ENCODE results near the gene COL11A1. TPM values are rescaled to one million over a fixed set of nuclear protein-coding genes. Genes with fewer than 3 reads are reported as not detected.

COL11A1 gene
- total and polyA plus RNA-seq, 2 of the 13 experiments (the other 11 are each of a cell fraction or from before 2014, with no cell fraction given): not detected

DNA sequence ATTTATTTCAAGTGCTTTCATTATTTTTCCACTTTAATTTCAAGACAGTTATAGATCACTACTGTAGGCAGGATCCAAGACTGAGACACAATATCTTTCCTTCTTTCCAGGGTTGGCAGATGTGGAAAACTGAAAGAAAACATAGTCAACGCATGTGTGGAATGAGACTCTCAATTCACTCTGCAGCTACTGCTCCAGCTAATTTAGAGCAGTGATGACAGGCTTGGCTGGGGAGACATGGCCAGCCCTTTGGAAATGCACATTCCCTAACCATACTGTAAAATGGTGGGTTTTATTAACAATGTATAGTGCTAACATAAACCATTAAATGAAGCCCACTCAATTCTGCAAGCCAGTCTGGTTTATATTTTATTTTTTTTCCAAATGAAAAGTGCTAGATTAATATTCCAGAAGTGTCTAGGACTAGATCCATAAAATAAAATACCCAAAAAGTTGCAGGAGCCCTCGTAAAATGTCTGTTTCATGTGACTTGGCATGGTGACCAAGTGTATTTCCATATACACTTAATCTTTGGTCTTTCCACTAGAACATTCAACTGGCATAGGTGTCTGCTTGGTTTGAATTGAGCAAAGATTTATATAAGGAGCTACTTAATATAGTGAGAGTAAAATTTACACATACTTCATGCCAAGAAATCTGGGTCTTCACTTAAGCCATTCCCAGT lies 32.9 kb downstream of the COL11A1 start:
- Histone ChIP-seq H3K36me3 (replicated peaks in 1 of 2; ENCODE audit: control insufficient read depth in 1 of 2, insufficient read depth in 2 of 2, low read length in 2 of 2) (no peaks in the 10 kb centered on the region), H3K27me3 (ENCODE audit: control insufficient read depth in 1 of 2, insufficient read depth in 2 of 2, low read length in 2 of 2) (no peaks in the 10 kb centered on the region), H3K9ac (ENCODE audit: insufficient read depth, low read depth, low read length) (no peak overlapping the region), H3K4me2 (ENCODE audit: low read depth, low read length) (no peak overlapping the region), H3K79me2 (ENCODE audit: insufficient read depth, low read length) (no peaks in the 10 kb centered on the region), H3K4me3 (replicated peaks in 1 of 3; ENCODE audit: insufficient read depth in 1 of 3, low read depth in 2 of 3, low read length in 3 of 3) (no peak overlapping the region), H3K4me1 (ENCODE audit: insufficient read depth, low read length) (no peaks in the 10 kb centered on the region), H3K27ac (ENCODE audit: extremely low read length, insufficient read depth, low read length) (no peak overlapping the region), H2AFZ (ENCODE audit: low read length) (no peak overlapping the region), H3K9me3 (ENCODE audit: low read length) (no peaks in the 10 kb centered on the region), H4K20me1 (ENCODE audit: insufficient read depth, low read length) (no peaks in the 10 kb centered on the region)
- ChIA-PET POLR2A (no interaction called here), CTCF (ENCODE audit: low intra/inter-chr PET ratio, low total read pairs) (no interaction called here)
- FAIRE-seq (no peak), DNase-seq (ENCODE audit: low spot score) (no peak), ATAC-seq (no peak)
- WGBS (ENCODE audit: low lambda C conversion rate): 3% methylated on average over 2 of the region's 2 CpGs
- BruUV-seq (replicated peaks): no TSS peak
- TF ChIP-seq, protein P1, sequence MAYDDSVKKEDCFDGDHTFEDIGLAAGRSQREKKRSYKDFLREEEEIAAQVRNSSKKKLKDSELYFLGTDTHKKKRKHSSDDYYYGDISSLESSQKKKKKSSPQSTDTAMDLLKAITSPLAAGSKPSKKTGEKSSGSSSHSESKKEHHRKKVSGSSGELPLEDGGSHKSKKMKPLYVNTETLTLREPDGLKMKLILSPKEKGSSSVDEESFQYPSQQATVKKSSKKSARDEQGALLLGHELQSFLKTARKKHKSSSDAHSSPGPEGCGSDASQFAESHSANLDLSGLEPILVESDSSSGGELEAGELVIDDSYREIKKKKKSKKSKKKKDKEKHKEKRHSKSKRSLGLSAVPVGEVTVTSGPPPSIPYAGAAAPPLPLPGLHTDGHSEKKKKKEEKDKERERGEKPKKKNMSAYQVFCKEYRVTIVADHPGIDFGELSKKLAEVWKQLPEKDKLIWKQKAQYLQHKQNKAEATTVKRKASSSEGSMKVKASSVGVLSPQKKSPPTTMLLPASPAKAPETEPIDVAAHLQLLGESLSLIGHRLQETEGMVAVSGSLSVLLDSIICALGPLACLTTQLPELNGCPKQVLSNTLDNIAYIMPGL (CRISPR knock-in tag; IDR thresholded peaks at IDR 0.05; ENCODE audit: borderline replicate concordance in 1 of 2, low read depth in 1 of 2): no peak
- TF ChIP-seq TARDBP (CRISPR knock-in tag; IDR thresholded peaks at IDR 0.05) (no peak), ZSCAN9 (CRISPR knock-in tag; IDR thresholded peaks at IDR 0.05; ENCODE audit: borderline replicate concordance) (no peak), CHCHD3 (CRISPR knock-in tag; IDR thresholded peaks at IDR 0.05) (no peak), MLLT10 (CRISPR knock-in tag; IDR thresholded peaks at IDR 0.05) (no peak), DMAP1 (CRISPR knock-in tag; IDR thresholded peaks at IDR 0.05) (no peak), CBX5 (CRISPR knock-in tag; IDR thresholded peaks at IDR 0.05; ENCODE audit: borderline replicate concordance) (no peak), GTF2F1 (IDR thresholded peaks at IDR 0.05; ENCODE audit: low read length) (no peak)
- TF ChIP-seq, protein P2, sequence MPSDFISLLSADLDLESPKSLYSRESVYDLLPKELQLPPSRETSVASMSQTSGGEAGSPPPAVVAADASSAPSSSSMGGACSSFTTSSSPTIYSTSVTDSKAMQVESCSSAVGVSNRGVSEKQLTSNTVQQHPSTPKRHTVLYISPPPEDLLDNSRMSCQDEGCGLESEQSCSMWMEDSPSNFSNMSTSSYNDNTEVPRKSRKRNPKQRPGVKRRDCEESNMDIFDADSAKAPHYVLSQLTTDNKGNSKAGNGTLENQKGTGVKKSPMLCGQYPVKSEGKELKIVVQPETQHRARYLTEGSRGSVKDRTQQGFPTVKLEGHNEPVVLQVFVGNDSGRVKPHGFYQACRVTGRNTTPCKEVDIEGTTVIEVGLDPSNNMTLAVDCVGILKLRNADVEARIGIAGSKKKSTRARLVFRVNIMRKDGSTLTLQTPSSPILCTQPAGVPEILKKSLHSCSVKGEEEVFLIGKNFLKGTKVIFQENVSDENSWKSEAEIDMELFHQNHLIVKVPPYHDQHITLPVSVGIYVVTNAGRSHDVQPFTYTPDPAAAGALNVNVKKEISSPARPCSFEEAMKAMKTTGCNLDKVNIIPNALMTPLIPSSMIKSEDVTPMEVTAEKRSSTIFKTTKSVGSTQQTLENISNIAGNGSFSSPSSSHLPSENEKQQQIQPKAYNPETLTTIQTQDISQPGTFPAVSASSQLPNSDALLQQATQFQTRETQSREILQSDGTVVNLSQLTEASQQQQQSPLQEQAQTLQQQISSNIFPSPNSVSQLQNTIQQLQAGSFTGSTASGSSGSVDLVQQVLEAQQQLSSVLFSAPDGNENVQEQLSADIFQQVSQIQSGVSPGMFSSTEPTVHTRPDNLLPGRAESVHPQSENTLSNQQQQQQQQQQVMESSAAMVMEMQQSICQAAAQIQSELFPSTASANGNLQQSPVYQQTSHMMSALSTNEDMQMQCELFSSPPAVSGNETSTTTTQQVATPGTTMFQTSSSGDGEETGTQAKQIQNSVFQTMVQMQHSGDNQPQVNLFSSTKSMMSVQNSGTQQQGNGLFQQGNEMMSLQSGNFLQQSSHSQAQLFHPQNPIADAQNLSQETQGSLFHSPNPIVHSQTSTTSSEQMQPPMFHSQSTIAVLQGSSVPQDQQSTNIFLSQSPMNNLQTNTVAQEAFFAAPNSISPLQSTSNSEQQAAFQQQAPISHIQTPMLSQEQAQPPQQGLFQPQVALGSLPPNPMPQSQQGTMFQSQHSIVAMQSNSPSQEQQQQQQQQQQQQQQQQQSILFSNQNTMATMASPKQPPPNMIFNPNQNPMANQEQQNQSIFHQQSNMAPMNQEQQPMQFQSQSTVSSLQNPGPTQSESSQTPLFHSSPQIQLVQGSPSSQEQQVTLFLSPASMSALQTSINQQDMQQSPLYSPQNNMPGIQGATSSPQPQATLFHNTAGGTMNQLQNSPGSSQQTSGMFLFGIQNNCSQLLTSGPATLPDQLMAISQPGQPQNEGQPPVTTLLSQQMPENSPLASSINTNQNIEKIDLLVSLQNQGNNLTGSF (CRISPR knock-in tag; IDR thresholded peaks at IDR 0.05): no peak
- in situ Hi-C loops (cut with HindIII; ENCODE audit: extremely low pct_ligation_motif_present, low pct_unique_long_range_greater_than_20kb): no loop called here
- intact Hi-C loops (cut with micrococcal nuclease; ENCODE audit: unreplicated experiment): no loop called here
